ENCODE results near the gene ISG20L2.

GRCh38 chr1:156738916-156739315, 10.3 kb upstream of the ISG20L2 start:
- TF ChIP-seq EZH2 (IDR thresholded peaks at IDR 0.05; ENCODE audit: borderline replicate concordance, low read length): no peak
- no peak for TF ChIP-seq CTCF (IDR thresholded peaks at IDR 0.05; ENCODE audit: low read length)

Measured in OCI-LY1 (cell line).